RWPE2 (cell line): ENCODE measurements around the gene SERTM1.

Experiments used
- ATAC-seq: fragments of 200-7000 bp; cut with Tn5 transposase; 3 replicates; pipeline ENCODE4 v1.9.1; 2021; ENCODE audit warnings: low read depth
- DNase-seq: peaks from one replicate; pipeline ENCODE4 v3.0.0-alpha.2; 2020; ENCODE audit warnings: low spot score
- H3K27ac ChIP-seq: fragments of 450-650 bp; 2 replicates; pipeline ENCODE4 v1.5.1; 2017; ENCODE audit warnings: mild to moderate bottlenecking; ENCODE audit not compliant: poor library complexity, severe bottlenecking
- H3K27me3 ChIP-seq: fragments of 250-450 bp; sonication (Bioruptor Pico); 2 replicates; pipeline ENCODE4 v1.5.1; 2021; ENCODE audit warnings: mild to moderate bottlenecking, moderate library complexity; ENCODE audit not compliant: insufficient read depth, poor library complexity, severe bottlenecking
- H3K36me3 ChIP-seq: fragments of 250-450 bp; sonication (Bioruptor Pico); 2 replicates; pipeline ENCODE4 v1.5.1; 2020; ENCODE audit warnings: low read depth, mild to moderate bottlenecking, moderate library complexity
- H3K4me1 ChIP-seq: fragments of 250-450 bp; sonication (Bioruptor Pico); 2 replicates; pipeline ENCODE4 v1.5.1; 2021; ENCODE audit warnings: mild to moderate bottlenecking, moderate library complexity; ENCODE audit not compliant: insufficient read depth, poor library complexity, severe bottlenecking
- H3K4me3 ChIP-seq: fragments of 250-450 bp; sonication (Bioruptor Pico); 2 replicates; pipeline ENCODE4 v1.5.1; 2021; ENCODE audit warnings: mild to moderate bottlenecking, moderate library complexity; ENCODE audit not compliant: severe bottlenecking
- H3K9me3 ChIP-seq: fragments of 250-450 bp; sonication (Bioruptor Pico); 2 replicates; pipeline ENCODE4 v1.5.1; 2021; ENCODE audit warnings: mild to moderate bottlenecking, moderate library complexity; ENCODE audit not compliant: severe bottlenecking
- CTCF ChIP-seq: fragments of 450-650 bp; IDR thresholded peaks from one replicate; pipeline ENCODE4 v1.5.1; 2017; ENCODE audit warnings: mild to moderate bottlenecking, moderate library complexity; ENCODE audit not compliant: poor library complexity, severe bottlenecking

SERTM1 gene

GRCh38 chr13:36706755-36707154, 32.9 kb downstream of the SERTM1 start:
- DNase-seq (no peak), ATAC-seq (no peak)
- Histone ChIP-seq H3K4me3 (no peak overlapping the region), H3K4me1 (no peaks in the 10 kb centered on the region), H3K27ac (no peak overlapping the region), H3K36me3 (no peaks in the 10 kb centered on the region), H3K9me3 (no peaks in the 10 kb centered on the region), H3K27me3 (no peaks in the 10 kb centered on the region)
- no peak for TF ChIP-seq CTCF

GRCh38 chr13:36709136-36709890, 35.5 kb downstream of the SERTM1 start:
- DNase-seq (no peak), ATAC-seq (no peak)
- TF ChIP-seq CTCF: no peak
- Histone ChIP-seq H3K9me3 (no peaks in the 10 kb centered on the region), H3K27me3 (no peaks in the 10 kb centered on the region), H3K4me1 (no peaks in the 10 kb centered on the region), H3K4me3 (no peak overlapping the region), H3K36me3 (no peaks in the 10 kb centered on the region), H3K27ac (no peak overlapping the region)

- Histone ChIP-seq H3K36me3 (no peaks in the 10 kb centered on the region), H3K9me3 (no peaks in the 10 kb centered on the region), H3K4me3 (no peak overlapping the region), H3K27ac (no peak overlapping the region), H3K27me3 (no peaks in the 10 kb centered on the region), H3K4me1 (no peaks in the 10 kb centered on the region)
- no peak for DNase-seq
- no peak for ATAC-seq
- no peak for TF ChIP-seq CTCF
Observed at GRCh38 chr13:36710396-36710795, 36.6 kb downstream of the SERTM1 start.

GRCh38 chr13:36712290-36712689, 38.5 kb downstream of the SERTM1 start:
- ATAC-seq: no peak
- no peak for TF ChIP-seq CTCF
- no peak overlapping the region for H3K27ac ChIP-seq
- no peaks in the 10 kb centered on the region for H3K36me3 ChIP-seq
- no peaks in the 10 kb centered on the region for H3K4me1 ChIP-seq
- DNase-seq: no peak
- no peak overlapping the region for H3K4me3 ChIP-seq
- H3K9me3 ChIP-seq: no peaks in the 10 kb centered on the region
- no peaks in the 10 kb centered on the region for H3K27me3 ChIP-seq

- ATAC-seq: no peak
Observed at GRCh38 chr13:36712770-36713169, 39.0 kb downstream of the SERTM1 start.

More at GRCh38 chr13:36712770-36713169, 39.0 kb downstream of the SERTM1 start:
- no peak overlapping the region for H3K27ac ChIP-seq
- no peak for DNase-seq
- H3K36me3 ChIP-seq: no peaks in the 10 kb centered on the region
- H3K9me3 ChIP-seq: no peaks in the 10 kb centered on the region
- TF ChIP-seq CTCF: no peak
- no peak overlapping the region for H3K4me3 ChIP-seq
- no peaks in the 10 kb centered on the region for H3K4me1 ChIP-seq
- no peaks in the 10 kb centered on the region for H3K27me3 ChIP-seq
